ENCODE results near the gene VHLL. TPM values are rescaled to one million over a fixed set of nuclear protein-coding genes. Genes with fewer than 3 reads are reported as not detected.

The VHLL gene
- total and polyA plus RNA-seq, 10 of the 15 experiments (the other 5 are each of a cell fraction or from before 2014, with no cell fraction given), result 0.23 TPM; not detected in 9

DNA sequence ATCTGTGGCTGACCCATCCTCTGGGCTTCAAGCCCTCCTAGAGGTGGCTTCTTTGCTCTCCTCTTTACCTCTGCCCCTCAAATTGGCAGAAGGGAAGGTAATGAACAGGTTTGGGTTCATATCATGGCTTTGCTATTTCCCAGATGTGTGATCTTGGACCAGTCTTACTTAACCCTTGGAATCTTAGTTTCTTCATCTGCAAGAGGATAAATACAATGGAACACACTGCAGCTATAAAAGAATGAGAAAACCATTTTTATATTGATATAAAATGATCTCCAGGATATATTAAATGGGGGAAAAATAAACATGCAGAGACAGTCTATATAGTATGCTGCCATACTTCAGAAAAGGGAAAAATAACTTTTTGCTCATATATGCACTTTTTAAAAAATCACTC is 9.2 kb downstream of the VHLL start:
- Histone ChIP-seq H3K79me2 (ENCODE audit: control insufficient read depth, insufficient read depth, low read length) (no peaks in the 10 kb centered on the region), H3K9me3 (replicated peaks; ENCODE audit: control insufficient read depth, insufficient read depth, low read length) (no peaks in the 10 kb centered on the region), H3K36me3 (ENCODE audit: control insufficient read depth in 2 of 2, insufficient read depth in 2 of 2, low read length in 1 of 2) (peaks cover 1 to 3% of the 10 kb centered on the region in 2 experiments; a peak in 2 of 4 replicates), H4K20me1 (ENCODE audit: control insufficient read depth, insufficient read depth) (no peaks in the 10 kb centered on the region), H3K4me1 (ENCODE audit: control insufficient read depth, insufficient read depth, low read length) (peaks cover 2% of the 10 kb centered on the region), H3K27ac (ENCODE audit: control insufficient read depth, insufficient read depth) (no peak overlapping the region), H3K4me2 (ENCODE audit: control insufficient read depth, insufficient read depth) (no peak overlapping the region), H3K9ac (ENCODE audit: control insufficient read depth, insufficient read depth, low read length) (no peak overlapping the region), H3K27me3 (replicated peaks in 1 of 2; ENCODE audit: control insufficient read depth in 2 of 2, insufficient read depth in 2 of 2, low read length in 1 of 2) (no peaks in the 10 kb centered on the region), H2AFZ (ENCODE audit: control insufficient read depth, low read depth, low read length) (no peak overlapping the region), H3K4me3 (no peak overlapping the region)
- ChIA-PET RAD21 (ENCODE audit: unreplicated experiment) (no interaction called here), SMC1A (ENCODE audit: uncharacterized antibody, unreplicated experiment) (interaction anchor here (1.2 kb wide), 1 partner anchor 8 kb away, joined by 3 read pairs; no protein-coding TSS in a partner anchor), CTCF (interaction anchor here (0.6 kb wide), 1 partner anchor 598 kb away, joined by 4 read pairs; no protein-coding TSS in a partner anchor), POLR2A (interaction anchor here (0.7 kb wide), 1 partner anchor 72 kb away, joined by 4 read pairs; no protein-coding TSS in a partner anchor)
- in situ Hi-C loops (cut with MboI) (no loop called here), intact Hi-C loops (cut with micrococcal nuclease; ENCODE audit: unreplicated experiment) (loop anchor here (10.0 kb wide), 1 partner anchor 195 kb away; no protein-coding TSS in a partner anchor)
- BruUV-seq (replicated peaks), result no TSS peak
- FAIRE-seq (no peak), ATAC-seq (no peak), DNase-seq (ENCODE audit: low read depth, low spot score) (no peak)
- TF ChIP-seq TCF12 (IDR thresholded peaks at IDR 0.05; ENCODE audit: low read depth, low read length), result no peak
- no peak for TF ChIP-seq EED (IDR thresholded peaks at IDR 0.05; ENCODE audit: low read depth)
- TF ChIP-seq ZNF217 (IDR thresholded peaks at IDR 0.05), result no peak
- TF ChIP-seq ETV6 (conservative IDR thresholded peaks at IDR 0.05 in 1 of 2, IDR thresholded peaks at IDR 0.05 in 1 of 2; ENCODE audit: borderline replicate concordance in 1 of 2, low read depth in 1 of 2), result no peak
- TF ChIP-seq SREBF1 (IDR thresholded peaks at IDR 0.05; ENCODE audit: low read length), result no peak
- no peak for TF ChIP-seq ZBED1 (IDR thresholded peaks at IDR 0.05; ENCODE audit: borderline replicate concordance)
- no peak for TF ChIP-seq BCL11A (IDR thresholded peaks at IDR 0.05; ENCODE audit: low read depth, low read length)
- TF ChIP-seq ATF7 (IDR thresholded peaks at IDR 0.05; ENCODE audit: low read depth), result no peak
- TF ChIP-seq, protein P1, sequence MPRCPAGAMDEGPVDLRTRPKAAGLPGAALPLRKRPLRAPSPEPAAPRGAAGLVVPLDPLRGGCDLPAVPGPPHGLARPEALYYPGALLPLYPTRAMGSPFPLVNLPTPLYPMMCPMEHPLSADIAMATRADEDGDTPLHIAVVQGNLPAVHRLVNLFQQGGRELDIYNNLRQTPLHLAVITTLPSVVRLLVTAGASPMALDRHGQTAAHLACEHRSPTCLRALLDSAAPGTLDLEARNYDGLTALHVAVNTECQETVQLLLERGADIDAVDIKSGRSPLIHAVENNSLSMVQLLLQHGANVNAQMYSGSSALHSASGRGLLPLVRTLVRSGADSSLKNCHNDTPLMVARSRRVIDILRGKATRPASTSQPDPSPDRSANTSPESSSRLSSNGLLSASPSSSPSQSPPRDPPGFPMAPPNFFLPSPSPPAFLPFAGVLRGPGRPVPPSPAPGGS (IDR thresholded peaks at IDR 0.05; ENCODE audit: borderline replicate concordance, insufficient read depth, low read depth, low read length, poor library complexity, severe bottlenecking), result no peak

Data from GM12878 (cell line).